HL-60 (cell line): ENCODE data around the gene GLCE.

Experiments used
- DNase-seq, 2 experiments: peaks; one replicate each; pipeline ENCODE4 v3.0.0-alpha.2; 2010 to 2020; ENCODE audit warnings: low read depth in 1 of 2, low spot score in 1 of 2
- H3K27ac ChIP-seq: fragments of 250-450 bp; sonication (Bioruptor Pico); replicated peaks from 2 replicates; pipeline ENCODE4 v1.5.1; 2020; ENCODE audit warnings: mild to moderate bottlenecking, moderate library complexity
- H3K27me3 ChIP-seq: fragments of 250-450 bp; sonication (Bioruptor Pico); 2 replicates; pipeline ENCODE4 v1.5.1; 2021; ENCODE audit warnings: mild to moderate bottlenecking, moderate library complexity; ENCODE audit not compliant: insufficient read depth, poor library complexity, severe bottlenecking
- H3K4me3 ChIP-seq: replicated peaks from 2 replicates; pipeline ENCODE4 v1.5.1; 2011; ENCODE audit warnings: mild to moderate bottlenecking, control low read depth, low read length; ENCODE audit not compliant: insufficient read depth
- CTCF ChIP-seq: IDR thresholded peaks from one replicate; pipeline ENCODE4 v1.5.1; 2011; ENCODE audit warnings: low read length, control low read depth, inconsistent platforms; ENCODE audit not compliant: insufficient read depth
- GABPA ChIP-seq: IDR thresholded peaks from 2 replicates; pipeline ENCODE4 v1.6.1; 2012; ENCODE audit warnings: low read depth
- POLR2AphosphoS5 ChIP-seq: IDR thresholded peaks from 2 replicates; pipeline ENCODE4 v1.6.1; 2012; ENCODE audit warnings: low read depth
- REST ChIP-seq: IDR thresholded peaks from 2 replicates; pipeline ENCODE4 v1.6.1; 2012; ENCODE audit warnings: low read depth; ENCODE audit not compliant: insufficient replicate concordance
- SPI1 ChIP-seq: IDR thresholded peaks from 2 replicates; pipeline ENCODE4 v1.6.1; 2012; ENCODE audit warnings: low read depth, mild to moderate bottlenecking, borderline replicate concordance

The GLCE gene

GRCh38 chr15:69132977-69133861 is 27.2 kb upstream of the GLCE start:
- no peaks in the 10 kb centered on the region for H3K27me3 ChIP-seq
- no peak overlapping the region for H3K4me3 ChIP-seq
- TF ChIP-seq GABPA (no peak), CTCF (no peak), SPI1 (no peak), POLR2AphosphoS5 (no peak), REST (no peak)
- DNase-seq = no peak
- no peak overlapping the region for H3K27ac ChIP-seq

GRCh38 chr15:69133862-69134519 is 26.4 kb upstream of the GLCE start:
- no peak for TF ChIP-seq SPI1
- no peak for TF ChIP-seq POLR2AphosphoS5
- no peak for TF ChIP-seq CTCF
- TF ChIP-seq REST = no peak
- no peak for TF ChIP-seq GABPA
- no peak for DNase-seq
- no peaks in the 10 kb centered on the region for H3K27me3 ChIP-seq
- H3K27ac ChIP-seq = no peak overlapping the region
- no peak overlapping the region for H3K4me3 ChIP-seq

GRCh38 chr15:69134791-69135190 is 25.6 kb upstream of the GLCE start:
- TF ChIP-seq SPI1 (no peak), POLR2AphosphoS5 (no peak), REST (no peak), GABPA (no peak), CTCF (no peak)
- no peak overlapping the region for H3K4me3 ChIP-seq
- H3K27ac ChIP-seq = no peak overlapping the region
- DNase-seq = no peak
- H3K27me3 ChIP-seq = no peaks in the 10 kb centered on the region
